ENCODE measurements around the gene ARHGDIG.

The ARHGDIG gene

GRCh38 chr16:259226-259625 lies 21.2 kb upstream of the ARHGDIG start:
- DNase-seq (ENCODE audit: insufficient read length, low spot score) (no peak), FAIRE-seq (no peak)
- TF ChIP-seq, protein P1, sequence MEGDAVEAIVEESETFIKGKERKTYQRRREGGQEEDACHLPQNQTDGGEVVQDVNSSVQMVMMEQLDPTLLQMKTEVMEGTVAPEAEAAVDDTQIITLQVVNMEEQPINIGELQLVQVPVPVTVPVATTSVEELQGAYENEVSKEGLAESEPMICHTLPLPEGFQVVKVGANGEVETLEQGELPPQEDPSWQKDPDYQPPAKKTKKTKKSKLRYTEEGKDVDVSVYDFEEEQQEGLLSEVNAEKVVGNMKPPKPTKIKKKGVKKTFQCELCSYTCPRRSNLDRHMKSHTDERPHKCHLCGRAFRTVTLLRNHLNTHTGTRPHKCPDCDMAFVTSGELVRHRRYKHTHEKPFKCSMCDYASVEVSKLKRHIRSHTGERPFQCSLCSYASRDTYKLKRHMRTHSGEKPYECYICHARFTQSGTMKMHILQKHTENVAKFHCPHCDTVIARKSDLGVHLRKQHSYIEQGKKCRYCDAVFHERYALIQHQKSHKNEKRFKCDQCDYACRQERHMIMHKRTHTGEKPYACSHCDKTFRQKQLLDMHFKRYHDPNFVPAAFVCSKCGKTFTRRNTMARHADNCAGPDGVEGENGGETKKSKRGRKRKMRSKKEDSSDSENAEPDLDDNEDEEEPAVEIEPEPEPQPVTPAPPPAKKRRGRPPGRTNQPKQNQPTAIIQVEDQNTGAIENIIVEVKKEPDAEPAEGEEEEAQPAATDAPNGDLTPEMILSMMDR (IDR thresholded peaks at IDR 0.05; ENCODE audit: insufficient read depth, missing control alignments): no peak

- no peak for FAIRE-seq
- DNase-seq (ENCODE audit: insufficient read length, low spot score): no peak
These were observed 20.6 kb upstream of the ARHGDIG start for GRCh38 chr16:259814-260253.

GRCh38 chr16:260326-260725 lies 20.1 kb upstream of the ARHGDIG start:
- no peak for DNase-seq (ENCODE audit: insufficient read length, low spot score)
- TF ChIP-seq, protein P1 (IDR thresholded peaks at IDR 0.05; ENCODE audit: insufficient read depth, missing control alignments): no peak
- FAIRE-seq: no peak

More at GRCh38 chr16:259814-260253, 20.6 kb upstream of the ARHGDIG start:
- TF ChIP-seq, protein P1 (IDR thresholded peaks at IDR 0.05; ENCODE audit: insufficient read depth, missing control alignments): no peak

DNA sequence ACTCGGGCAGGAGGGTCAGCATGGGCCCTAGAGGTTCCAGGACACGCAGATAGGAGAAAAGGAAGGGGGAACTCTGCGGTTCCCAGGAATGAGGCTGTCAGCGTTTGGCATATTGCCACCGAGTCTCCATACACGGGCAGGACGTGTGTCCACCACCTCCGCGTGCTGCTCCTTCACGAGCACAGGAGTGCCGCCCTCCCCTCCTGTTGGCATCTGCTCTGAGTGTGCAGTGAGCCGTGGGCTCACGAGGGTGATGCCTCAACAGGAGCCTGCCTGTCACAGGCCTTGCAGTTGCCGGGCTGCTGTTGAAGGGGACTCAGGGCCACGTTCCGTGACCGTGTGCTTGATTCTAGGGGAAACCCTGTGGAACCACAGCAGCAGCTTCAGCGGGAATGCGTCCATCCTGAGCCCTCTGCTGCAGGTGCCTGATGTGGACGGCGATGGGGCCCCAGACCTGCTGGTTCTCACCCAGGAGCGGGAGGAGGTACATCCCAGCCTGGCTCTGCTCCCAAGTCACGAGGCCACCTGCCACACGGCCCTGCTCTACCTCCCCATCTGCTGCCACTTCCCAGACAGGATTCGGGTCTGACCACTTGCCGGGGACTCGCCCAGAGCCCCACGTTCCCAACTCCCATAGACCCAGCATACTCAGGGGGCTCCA lies 19.2 kb upstream of the ARHGDIG start:
- TF ChIP-seq, protein P1 (IDR thresholded peaks at IDR 0.05; ENCODE audit: insufficient read depth, missing control alignments): no peak
- no peak for FAIRE-seq
- no peak for DNase-seq (ENCODE audit: insufficient read length, low spot score)

DNA sequence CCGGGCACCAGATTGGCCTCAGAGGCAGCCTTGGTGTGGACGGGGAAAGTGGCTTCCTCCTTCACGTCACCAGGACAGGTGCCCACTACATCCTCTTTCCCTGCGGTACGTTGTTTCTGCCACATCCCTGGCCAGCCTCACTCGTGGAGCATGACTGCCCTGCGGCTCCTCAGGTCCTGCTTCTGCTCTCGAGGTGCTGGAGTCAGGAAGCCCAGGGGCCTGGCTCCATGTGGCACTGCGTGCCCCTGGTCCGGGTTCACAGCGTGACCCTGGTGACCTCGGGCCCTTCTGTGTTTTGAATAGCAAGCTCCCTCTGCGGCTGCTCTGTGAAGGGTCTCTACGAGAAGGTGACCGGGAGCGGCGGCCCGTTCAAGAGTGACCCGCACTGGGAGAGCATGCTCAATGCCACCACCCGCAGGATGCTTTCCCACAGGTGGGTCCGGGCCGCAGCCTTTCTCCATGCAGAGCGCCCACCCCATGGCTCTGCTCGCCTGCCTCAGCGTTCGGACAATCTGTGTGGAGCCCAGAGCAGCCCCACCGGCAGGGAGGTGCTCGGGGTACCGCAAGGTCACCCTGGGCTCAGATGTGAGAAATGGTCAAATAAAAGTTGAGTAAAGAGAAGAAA lies 18.2 kb upstream of the ARHGDIG start:
- no peak for DNase-seq (ENCODE audit: insufficient read length, low spot score)
- TF ChIP-seq, protein P1 (IDR thresholded peaks at IDR 0.05; ENCODE audit: insufficient read depth, missing control alignments): no peak
- FAIRE-seq: no peak

DNA sequence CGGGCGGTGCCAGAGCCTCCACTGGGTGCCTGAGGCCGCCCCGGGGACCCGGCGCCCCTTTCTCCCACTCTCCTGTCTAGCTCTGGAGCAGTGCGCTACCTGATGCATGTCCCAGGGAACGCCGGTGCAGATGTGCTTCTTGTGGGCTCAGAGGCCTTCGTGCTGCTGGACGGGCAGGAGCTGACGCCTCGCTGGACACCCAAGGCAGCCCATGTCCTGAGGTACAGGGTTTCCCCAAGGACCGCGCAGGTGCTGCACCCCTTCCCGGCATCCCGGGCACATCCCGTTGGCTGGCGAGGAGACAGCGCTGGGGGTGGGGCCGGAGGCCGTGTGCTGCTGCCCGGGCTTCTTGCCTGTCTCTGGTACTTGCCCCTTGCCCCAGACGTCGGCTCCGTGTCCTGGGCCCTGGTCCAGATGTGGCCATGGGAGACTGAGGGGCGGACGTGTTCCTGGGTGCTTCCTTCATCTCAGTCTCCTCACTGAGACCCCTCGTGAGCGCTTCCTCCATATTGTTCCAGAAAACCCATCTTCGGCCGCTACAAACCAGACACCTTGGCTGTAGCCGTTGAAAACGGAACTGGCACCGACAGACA lies 17.1 kb upstream of the ARHGDIG start:
- FAIRE-seq (no peak), DNase-seq (ENCODE audit: insufficient read length, low spot score) (no peak)
- TF ChIP-seq, protein P1 (IDR thresholded peaks at IDR 0.05; ENCODE audit: insufficient read depth, missing control alignments): no peak

- no peak for DNase-seq (ENCODE audit: insufficient read length, low spot score)
- TF ChIP-seq, protein P1 (IDR thresholded peaks at IDR 0.05; ENCODE audit: insufficient read depth, missing control alignments): no peak
- no peak for FAIRE-seq
These were observed 16.4 kb upstream of the ARHGDIG start for GRCh38 chr16:263944-264343.
